ENCODE measurements around the gene AKR1B15.
"Not testable (repeated sequence)": the region's sequence is repeated elsewhere in the genome, so short reads cannot be mapped to it uniquely, and the experiment has no call there.

The AKR1B15 gene

GRCh38 chr7:134520130-134520529, 28.8 kb upstream of the AKR1B15 start:
- Histone ChIP-seq H3K27me3 (ENCODE audit: insufficient read depth, poor library complexity, severe bottlenecking) (no peaks in the 10 kb centered on the region), H3K4me3 (ENCODE audit: severe bottlenecking) (no peak overlapping the region), H3K9me3 (ENCODE audit: severe bottlenecking) (no peaks in the 10 kb centered on the region), H3K36me3 (ENCODE audit: low read depth) (no peaks in the 10 kb centered on the region), H3K27ac (ENCODE audit: poor library complexity, severe bottlenecking) (no peak overlapping the region), H3K4me1 (ENCODE audit: insufficient read depth, poor library complexity, severe bottlenecking) (peaks cover 13% of the 10 kb centered on the region)
- ATAC-seq (ENCODE audit: low read depth) = no peak
- no peak for DNase-seq (ENCODE audit: low spot score)
- TF ChIP-seq, protein P1, sequence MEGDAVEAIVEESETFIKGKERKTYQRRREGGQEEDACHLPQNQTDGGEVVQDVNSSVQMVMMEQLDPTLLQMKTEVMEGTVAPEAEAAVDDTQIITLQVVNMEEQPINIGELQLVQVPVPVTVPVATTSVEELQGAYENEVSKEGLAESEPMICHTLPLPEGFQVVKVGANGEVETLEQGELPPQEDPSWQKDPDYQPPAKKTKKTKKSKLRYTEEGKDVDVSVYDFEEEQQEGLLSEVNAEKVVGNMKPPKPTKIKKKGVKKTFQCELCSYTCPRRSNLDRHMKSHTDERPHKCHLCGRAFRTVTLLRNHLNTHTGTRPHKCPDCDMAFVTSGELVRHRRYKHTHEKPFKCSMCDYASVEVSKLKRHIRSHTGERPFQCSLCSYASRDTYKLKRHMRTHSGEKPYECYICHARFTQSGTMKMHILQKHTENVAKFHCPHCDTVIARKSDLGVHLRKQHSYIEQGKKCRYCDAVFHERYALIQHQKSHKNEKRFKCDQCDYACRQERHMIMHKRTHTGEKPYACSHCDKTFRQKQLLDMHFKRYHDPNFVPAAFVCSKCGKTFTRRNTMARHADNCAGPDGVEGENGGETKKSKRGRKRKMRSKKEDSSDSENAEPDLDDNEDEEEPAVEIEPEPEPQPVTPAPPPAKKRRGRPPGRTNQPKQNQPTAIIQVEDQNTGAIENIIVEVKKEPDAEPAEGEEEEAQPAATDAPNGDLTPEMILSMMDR (IDR thresholded peaks at IDR 0.05; ENCODE audit: poor library complexity, severe bottlenecking) = peak; percentile 55

DNA sequence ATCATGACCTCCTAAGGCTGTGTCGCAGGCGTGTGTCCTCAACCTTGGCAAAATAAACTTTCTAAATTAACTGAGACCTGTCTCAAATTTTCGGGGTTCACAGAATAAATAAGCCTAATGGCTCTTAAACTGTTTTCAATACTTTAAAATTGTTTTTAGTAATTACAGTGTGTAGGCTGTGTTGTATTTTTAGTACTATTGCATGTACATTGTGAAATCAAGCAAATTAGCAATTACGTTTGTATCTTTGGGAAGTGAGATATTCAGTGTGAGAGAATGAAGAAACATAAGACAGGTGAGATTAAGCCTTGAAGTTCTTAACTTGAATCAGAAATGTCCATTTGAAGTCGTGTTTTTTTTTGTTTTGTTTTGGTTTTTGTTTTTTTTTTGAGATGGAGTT, 26.3 kb upstream of the AKR1B15 start:
- TF ChIP-seq, protein P1 (IDR thresholded peaks at IDR 0.05; ENCODE audit: poor library complexity, severe bottlenecking) = no peak
- H3K27me3 ChIP-seq (ENCODE audit: insufficient read depth, poor library complexity, severe bottlenecking) = no peaks in the 10 kb centered on the region
- H3K4me1 ChIP-seq (ENCODE audit: insufficient read depth, poor library complexity, severe bottlenecking) = peaks cover 18% of the 10 kb centered on the region
- no peaks in the 10 kb centered on the region for H3K36me3 ChIP-seq (ENCODE audit: low read depth)
- no peak for ATAC-seq (ENCODE audit: low read depth)
- DNase-seq (ENCODE audit: low spot score) = no peak
- no peaks in the 10 kb centered on the region for H3K9me3 ChIP-seq (ENCODE audit: severe bottlenecking)
- no peak overlapping the region for H3K27ac ChIP-seq (ENCODE audit: poor library complexity, severe bottlenecking)
- no peak overlapping the region for H3K4me3 ChIP-seq (ENCODE audit: severe bottlenecking)

DNA sequence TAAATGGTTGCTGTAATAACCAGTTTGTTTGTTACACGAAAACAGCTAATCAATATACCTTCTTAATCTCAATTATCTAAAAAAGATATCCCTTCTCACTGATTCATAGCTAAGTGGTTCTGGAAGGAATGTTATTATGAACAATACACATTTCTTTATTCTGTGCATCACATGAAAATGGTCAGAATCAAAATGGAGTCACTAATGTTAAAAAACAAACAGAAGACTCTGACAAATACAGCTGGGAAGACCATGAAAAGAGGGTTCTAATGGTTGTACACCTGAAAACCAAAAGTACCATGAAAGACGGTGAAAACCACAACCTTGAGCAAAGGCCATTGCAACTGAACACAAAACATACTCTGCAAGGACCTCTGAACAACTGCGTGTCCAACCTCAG, 23.5 kb upstream of the AKR1B15 start:
- not testable (repeated sequence) for ATAC-seq (ENCODE audit: low read depth); H3K4me3 ChIP-seq (ENCODE audit: severe bottlenecking); H3K9me3 ChIP-seq (ENCODE audit: severe bottlenecking); DNase-seq (ENCODE audit: low spot score); H3K36me3 ChIP-seq (ENCODE audit: low read depth); H3K27me3 ChIP-seq (ENCODE audit: insufficient read depth, poor library complexity, severe bottlenecking); H3K27ac ChIP-seq (ENCODE audit: poor library complexity, severe bottlenecking)
- H3K4me1 ChIP-seq (ENCODE audit: insufficient read depth, poor library complexity, severe bottlenecking) = peaks cover 26% of the 10 kb centered on the region

- H3K4me3 ChIP-seq (ENCODE audit: severe bottlenecking); H3K27me3 ChIP-seq (ENCODE audit: insufficient read depth, poor library complexity, severe bottlenecking); DNase-seq (ENCODE audit: low spot score); H3K36me3 ChIP-seq (ENCODE audit: low read depth); H3K9me3 ChIP-seq (ENCODE audit: severe bottlenecking): not testable (repeated sequence)
- peak; percentile 90 for ATAC-seq (ENCODE audit: low read depth)
- peak overlapping the region; percentile 42 for H3K27ac ChIP-seq (ENCODE audit: poor library complexity, severe bottlenecking)
- peaks cover 32% of the 10 kb centered on the region for H3K4me1 ChIP-seq (ENCODE audit: insufficient read depth, poor library complexity, severe bottlenecking)
These were observed 22.2 kb upstream of the AKR1B15 start for GRCh38 chr7:134526552-134527248.

GRCh38 chr7:134527979-134528371, 20.9 kb upstream of the AKR1B15 start:
- H3K27me3 ChIP-seq (ENCODE audit: insufficient read depth, poor library complexity, severe bottlenecking) = no peaks in the 10 kb centered on the region
- H3K9me3 ChIP-seq (ENCODE audit: severe bottlenecking) = no peaks in the 10 kb centered on the region
- H3K4me3 ChIP-seq (ENCODE audit: severe bottlenecking) = no peak overlapping the region
- TF ChIP-seq, protein P1 (IDR thresholded peaks at IDR 0.05; ENCODE audit: poor library complexity, severe bottlenecking) = no peak
- peaks cover 44% of the 10 kb centered on the region for H3K4me1 ChIP-seq (ENCODE audit: insufficient read depth, poor library complexity, severe bottlenecking)
- H3K27ac ChIP-seq (ENCODE audit: poor library complexity, severe bottlenecking) = peak overlapping the region; percentile 42
- DNase-seq (ENCODE audit: low spot score) (no peak), ATAC-seq (ENCODE audit: low read depth) (peak; percentile 55)
- no peaks in the 10 kb centered on the region for H3K36me3 ChIP-seq (ENCODE audit: low read depth)

GRCh38 chr7:134528749-134529148, 20.2 kb upstream of the AKR1B15 start:
- H3K27ac ChIP-seq (ENCODE audit: poor library complexity, severe bottlenecking) = no peak overlapping the region
- no peak overlapping the region for H3K4me3 ChIP-seq (ENCODE audit: severe bottlenecking)
- TF ChIP-seq, protein P1 (IDR thresholded peaks at IDR 0.05; ENCODE audit: poor library complexity, severe bottlenecking) = no peak
- H3K36me3 ChIP-seq (ENCODE audit: low read depth) = no peaks in the 10 kb centered on the region
- no peaks in the 10 kb centered on the region for H3K27me3 ChIP-seq (ENCODE audit: insufficient read depth, poor library complexity, severe bottlenecking)
- peaks cover 52% of the 10 kb centered on the region for H3K4me1 ChIP-seq (ENCODE audit: insufficient read depth, poor library complexity, severe bottlenecking)
- ATAC-seq (ENCODE audit: low read depth) (no peak), DNase-seq (ENCODE audit: low spot score) (no peak)
- H3K9me3 ChIP-seq (ENCODE audit: severe bottlenecking) = no peaks in the 10 kb centered on the region

Data from RWPE2 (cell line).